Neuronal stem cell (in vitro differentiated cells): ENCODE data around the gene FXN.
"Not testable (repeated sequence)": the region's sequence is repeated elsewhere in the genome, so short reads cannot be mapped to it uniquely, and the experiment has no call there.

Experiments used
- DNase-seq: peaks from one replicate; pipeline ENCODE4 v3.0.0-alpha.2; 2013; ENCODE audit warnings: low spot score
- H2AFZ ChIP-seq: one replicate; pipeline ENCODE4 v1.6.1; 2013; ENCODE audit warnings: mild to moderate bottlenecking, low read length, inconsistent platforms
- H2AK5ac ChIP-seq: 2 replicates; pipeline ENCODE4 v1.6.1; 2013; ENCODE audit warnings: low read depth, mild to moderate bottlenecking, inconsistent platforms, low read length, moderate library complexity, mixed read lengths
- H2BK120ac ChIP-seq: 2 replicates; pipeline ENCODE4 v1.6.1; 2013; ENCODE audit warnings: low read depth, mild to moderate bottlenecking, inconsistent platforms, low read length, moderate library complexity, mixed read lengths
- H2BK12ac ChIP-seq: one replicate; pipeline ENCODE4 v1.6.1; 2013; ENCODE audit warnings: low read length, inconsistent platforms
- H2BK15ac ChIP-seq: 2 replicates; pipeline ENCODE4 v1.6.1; 2013; ENCODE audit warnings: mild to moderate bottlenecking, low read length, inconsistent platforms, mixed read lengths
- H2BK5ac ChIP-seq: one replicate; pipeline ENCODE4 v1.6.1; 2013; ENCODE audit warnings: inconsistent platforms, mild to moderate bottlenecking, low read length, moderate library complexity
- H3K14ac ChIP-seq: one replicate; pipeline ENCODE4 v1.6.1; 2013; ENCODE audit warnings: low read length, inconsistent platforms
- H3K18ac ChIP-seq: 2 replicates; pipeline ENCODE4 v1.6.1; 2013; ENCODE audit warnings: low read length, inconsistent platforms
- H3K23ac ChIP-seq: 2 replicates; pipeline ENCODE4 v1.6.1; 2013; ENCODE audit warnings: low read depth, mild to moderate bottlenecking, mixed read lengths, low read length, inconsistent platforms; ENCODE audit not compliant: poor library complexity
- H3K27ac ChIP-seq: replicated peaks from 3 replicates; pipeline ENCODE4 v1.5.1; 2013; ENCODE audit warnings: low read length, inconsistent platforms
- H3K27me3 ChIP-seq, 3 experiments: 2 replicates each; pipeline ENCODE4 v1.6.1; 2013; ENCODE audit warnings: low read length in 3 of 3, mild to moderate bottlenecking in 2 of 3, inconsistent platforms in 1 of 3, low read depth in 1 of 3, mixed read lengths in 1 of 3, moderate library complexity in 1 of 3; ENCODE audit not compliant: control insufficient read depth in 3 of 3, insufficient read depth in 3 of 3
- H3K36me3 ChIP-seq, 2 donors: replicated peaks in 1 of 2; 2 replicates each; pipeline ENCODE4 v1.6.1; 2013; ENCODE audit warnings: low read length in 2 of 2; ENCODE audit not compliant: control insufficient read depth in 2 of 2, insufficient read depth in 2 of 2
- H3K4ac ChIP-seq: 2 replicates; pipeline ENCODE4 v1.6.1; 2013; ENCODE audit warnings: inconsistent platforms, mild to moderate bottlenecking, low read length, moderate library complexity
- H3K4me1 ChIP-seq, 2 donors: 1 replicate in 1 of 2; 2 replicates in 1 of 2; pipeline ENCODE4 v1.6.1; 2013; ENCODE audit warnings: low read length in 2 of 2, low read depth in 1 of 2; ENCODE audit not compliant: control insufficient read depth in 2 of 2, insufficient read depth in 1 of 2
- H3K4me2 ChIP-seq: one replicate; pipeline ENCODE4 v1.6.1; 2013; ENCODE audit warnings: mild to moderate bottlenecking, low read length, inconsistent platforms; ENCODE audit not compliant: insufficient read depth, poor library complexity, severe bottlenecking
- H3K4me3 ChIP-seq, 2 donors: 2 replicates each; pipeline ENCODE4 v1.5.1; 2013; ENCODE audit warnings: low read length in 2 of 2, mild to moderate bottlenecking in 2 of 2, inconsistent platforms in 1 of 2, moderate library complexity in 1 of 2
- H3K79me1 ChIP-seq: one replicate; pipeline ENCODE4 v1.6.1; 2013; ENCODE audit warnings: low read depth, mild to moderate bottlenecking, inconsistent platforms, low read length, moderate library complexity
- H3K9ac ChIP-seq: one replicate; pipeline ENCODE4 v1.6.1; 2013; ENCODE audit warnings: mild to moderate bottlenecking, low read depth, low read length, inconsistent platforms; ENCODE audit not compliant: poor library complexity
- H3K9me3 ChIP-seq, 2 donors: replicated peaks in 1 of 2; 2 replicates each; pipeline versions ENCODE3 to v1.6.1; 2013; ENCODE audit warnings: low read length in 2 of 2, mild to moderate bottlenecking in 2 of 2, inconsistent platforms in 1 of 2, low read depth in 1 of 2, mixed read lengths in 1 of 2, moderate library complexity in 1 of 2; ENCODE audit not compliant: control insufficient read depth in 2 of 2, insufficient read depth in 1 of 2
- H4K8ac ChIP-seq: one replicate; pipeline ENCODE4 v1.6.1; 2013; ENCODE audit warnings: low read depth, mild to moderate bottlenecking, inconsistent platforms, low read length, moderate library complexity
- H4K91ac ChIP-seq: one replicate; pipeline ENCODE4 v1.6.1; 2013; ENCODE audit warnings: low read length, low read depth, mild to moderate bottlenecking, inconsistent platforms; ENCODE audit not compliant: poor library complexity
- WGBS, 2 donors: extraction: QIAGEN DNeasy Blood & Tissue Kit; methylation state at CpG; one replicate each; pipeline ENCODE4 v1.1.7; 2013; ENCODE audit warnings: missing lambda C conversion rate in 2 of 2, mixed read lengths in 1 of 2; ENCODE audit not compliant: insufficient read length in 2 of 2, insufficient replicate concordance in 1 of 2; ENCODE audit errors: extremely low coverage in 2 of 2; 5-methylcytosine and 5-hydroxymethylcytosine counted together

The FXN gene

DNA sequence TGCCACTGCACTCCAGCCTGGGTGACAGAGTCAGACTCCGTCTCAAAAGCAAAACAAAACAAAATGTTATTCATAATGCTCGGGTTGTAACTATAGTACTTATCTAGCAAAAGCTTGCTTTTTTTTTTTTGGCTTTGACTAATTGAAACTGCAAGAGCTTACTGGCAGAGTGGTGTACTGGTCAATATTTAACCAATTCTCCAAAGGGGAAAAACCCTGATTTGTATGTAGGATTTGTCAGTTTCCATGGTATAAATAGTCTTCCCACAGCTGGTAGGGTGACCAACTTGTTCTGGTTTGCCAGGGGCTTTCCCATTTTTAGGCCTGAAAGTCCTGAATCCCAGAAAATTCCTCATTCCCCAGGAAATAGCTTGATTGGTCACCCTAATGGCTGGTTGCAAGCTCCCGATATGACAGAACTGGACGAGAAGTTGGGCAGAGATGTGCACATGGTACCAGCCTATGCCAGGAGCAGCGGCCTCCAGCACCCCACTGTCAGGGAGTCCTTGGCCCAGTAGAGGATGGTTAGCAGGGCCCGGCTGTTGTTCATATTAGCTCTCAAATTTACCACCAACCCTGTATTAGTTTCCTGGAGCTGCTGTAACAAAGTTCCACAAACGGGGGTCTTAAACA lies 58.0 kb downstream of the FXN start:
- no peaks in the 10 kb centered on the region for H3K9me3 ChIP-seq
- H3K4me3 ChIP-seq: no peak overlapping the region
- H2BK15ac ChIP-seq: no peak overlapping the region
- no peak overlapping the region for H2AFZ ChIP-seq
- H3K36me3 ChIP-seq: no peaks in the 10 kb centered on the region
- H2AK5ac ChIP-seq: no peak overlapping the region
- H2BK12ac ChIP-seq: no peak overlapping the region
- no CpG with 5 or more reads among the region's 7 CpGs for WGBS, 2 donors
- no peak overlapping the region for H2BK120ac ChIP-seq
- no peak overlapping the region for H4K91ac ChIP-seq
- H2BK5ac ChIP-seq: no peak overlapping the region
- H3K4ac ChIP-seq: no peak overlapping the region
- no peak overlapping the region for H3K4me2 ChIP-seq
- H3K14ac ChIP-seq: no peak overlapping the region
- no peak overlapping the region for H3K9ac ChIP-seq
- H3K18ac ChIP-seq: no peak overlapping the region
- H3K27ac ChIP-seq: no peak overlapping the region
- H3K79me1 ChIP-seq: no peaks in the 10 kb centered on the region
- DNase-seq: no peak
- H3K27me3 ChIP-seq: no peaks in the 10 kb centered on the region
- peaks cover 8 to 10% of the 10 kb centered on the region in 2 donors for H3K4me1 ChIP-seq
- H4K8ac ChIP-seq: no peak overlapping the region
- no peak overlapping the region for H3K23ac ChIP-seq

DNA sequence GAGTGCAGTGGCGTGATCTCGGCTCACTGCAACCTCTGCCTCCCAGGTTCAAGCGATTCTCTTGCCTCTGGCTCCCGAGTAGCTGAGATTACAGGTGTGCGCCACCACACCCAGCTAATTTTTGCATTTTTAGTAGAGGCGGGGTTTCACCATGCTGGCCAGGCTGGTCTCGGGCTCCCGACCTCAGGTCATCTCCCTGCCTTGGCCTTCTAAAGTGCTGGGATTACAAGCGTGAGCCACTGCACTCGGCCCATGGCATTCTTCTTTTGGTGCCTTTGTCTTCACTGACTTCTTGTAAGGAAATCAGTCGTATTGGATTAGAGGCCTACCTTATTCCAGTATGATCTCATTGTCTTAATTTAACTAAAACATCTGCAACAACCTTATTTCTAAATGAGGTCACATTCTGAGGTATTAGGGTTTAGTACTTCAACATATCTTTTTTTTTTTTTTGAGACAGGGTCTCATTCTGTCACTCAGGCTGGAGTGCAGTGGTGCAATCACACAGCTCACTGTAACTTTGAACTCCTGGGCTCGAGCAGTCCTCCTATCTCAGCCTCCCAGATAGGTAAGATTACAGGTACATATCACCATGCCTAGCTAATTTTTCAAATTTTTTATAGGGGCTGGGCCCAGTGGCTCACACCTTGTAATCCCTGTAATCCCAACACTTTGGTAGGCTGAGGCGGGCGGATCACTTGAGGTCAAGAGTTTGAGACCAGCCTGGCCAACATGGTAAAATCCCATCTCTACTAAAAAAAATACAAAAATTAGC lies 59.0 kb downstream of the FXN start:
- H3K79me1 ChIP-seq: not testable (repeated sequence)

DNA sequence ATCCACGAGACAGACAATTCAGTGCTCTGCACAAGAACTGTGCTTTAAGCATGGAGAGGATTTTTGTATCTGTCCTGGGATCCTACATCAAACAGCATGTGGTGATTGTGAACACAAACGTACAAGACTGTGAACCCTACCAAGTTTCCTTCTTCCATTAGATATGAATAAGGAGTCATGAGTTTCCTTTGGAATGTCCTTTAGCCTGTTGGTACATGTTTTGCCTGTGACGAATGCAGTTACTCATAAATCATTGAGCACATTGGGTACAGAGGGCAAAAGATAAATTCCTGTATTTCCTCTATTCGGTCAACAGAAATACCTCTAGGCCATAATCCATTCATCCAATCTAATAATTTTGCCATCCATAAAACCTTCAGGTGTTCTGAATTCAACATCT lies 61.5 kb downstream of the FXN start:
- no peak overlapping the region for H2AFZ ChIP-seq
- no peaks in the 10 kb centered on the region for H3K36me3 ChIP-seq
- no peak for DNase-seq
- no peak overlapping the region for H4K8ac ChIP-seq
- H2BK12ac ChIP-seq: no peak overlapping the region
- no peak overlapping the region for H4K91ac ChIP-seq
- H3K4me1 ChIP-seq: peaks cover 0 to 3% of the 10 kb centered on the region in 2 donors
- no peak overlapping the region for H3K27ac ChIP-seq
- no peak overlapping the region for H2BK120ac ChIP-seq
- no peak overlapping the region for H3K9ac ChIP-seq
- H3K4me3 ChIP-seq: no peak overlapping the region
- H2AK5ac ChIP-seq: no peak overlapping the region
- WGBS, 2 donors: no CpG with 5 or more reads among the region's 4 CpGs
- no peak overlapping the region for H3K23ac ChIP-seq
- H3K79me1 ChIP-seq: no peaks in the 10 kb centered on the region
- H3K18ac ChIP-seq: no peak overlapping the region
- H3K9me3 ChIP-seq: no peaks in the 10 kb centered on the region
- no peak overlapping the region for H3K4me2 ChIP-seq
- no peak overlapping the region for H2BK15ac ChIP-seq
- no peaks in the 10 kb centered on the region for H3K27me3 ChIP-seq
- H3K14ac ChIP-seq: no peak overlapping the region
- H3K4ac ChIP-seq: no peak overlapping the region
- H2BK5ac ChIP-seq: no peak overlapping the region

More for the DNA sequence above, 59.0 kb downstream of the FXN start:
- H3K27me3 ChIP-seq, H3K4ac ChIP-seq, H3K27ac ChIP-seq, H3K4me1 ChIP-seq, H3K9ac ChIP-seq, H2AFZ ChIP-seq, H3K9me3 ChIP-seq, H4K91ac ChIP-seq, H2BK5ac ChIP-seq, H3K36me3 ChIP-seq, H2AK5ac ChIP-seq, H3K23ac ChIP-seq, H2BK12ac ChIP-seq, H4K8ac ChIP-seq, H3K4me3 ChIP-seq, H2BK15ac ChIP-seq, H2BK120ac ChIP-seq, DNase-seq, H3K18ac ChIP-seq, H3K4me2 ChIP-seq, H3K14ac ChIP-seq: not testable (repeated sequence)
- WGBS, 2 donors: no CpG with 5 or more reads among the region's 14 CpGs

DNA sequence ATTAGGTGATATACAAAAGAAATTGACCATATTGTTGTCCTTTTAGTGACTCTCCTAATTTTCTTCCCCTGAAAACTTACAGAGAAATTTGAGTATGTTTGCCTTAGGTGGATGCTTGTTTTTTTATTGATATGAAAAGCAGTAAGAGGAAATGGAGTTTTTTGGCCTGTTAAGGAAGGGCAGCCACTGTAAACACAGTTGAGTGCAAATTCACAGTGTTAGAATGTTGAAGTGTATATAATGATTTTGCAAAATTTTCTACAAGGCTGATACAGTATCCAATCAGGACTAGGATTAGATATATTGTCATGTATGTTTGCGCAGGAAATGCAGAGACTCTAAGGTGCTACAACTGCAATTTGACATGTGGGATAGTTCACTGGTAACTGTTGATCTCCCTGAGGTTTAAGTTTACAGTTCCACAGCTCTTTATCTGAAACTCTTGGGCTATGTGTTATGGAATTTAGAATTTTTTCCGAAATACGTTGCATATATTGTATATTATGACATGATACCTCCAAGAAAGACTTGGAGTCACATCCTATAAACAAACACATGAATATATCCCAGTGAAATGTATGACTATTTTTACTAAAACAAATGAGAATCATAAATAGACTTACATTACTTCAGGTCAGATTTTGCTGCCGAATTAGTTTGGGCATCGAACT lies 62.5 kb downstream of the FXN start:
- H3K9ac ChIP-seq: no peak overlapping the region
- H2AK5ac ChIP-seq: no peak overlapping the region
- no peaks in the 10 kb centered on the region for H3K9me3 ChIP-seq
- H2AFZ ChIP-seq: no peak overlapping the region
- no peak overlapping the region for H3K18ac ChIP-seq
- no peak overlapping the region for H3K4me3 ChIP-seq
- H3K4ac ChIP-seq: no peak overlapping the region
- H2BK120ac ChIP-seq: no peak overlapping the region
- WGBS, 2 donors: no CpG with 5 or more reads among the region's 5 CpGs
- no peak overlapping the region for H4K8ac ChIP-seq
- no peak overlapping the region for H4K91ac ChIP-seq
- no peak overlapping the region for H3K4me2 ChIP-seq
- no peaks in the 10 kb centered on the region for H3K27me3 ChIP-seq
- H3K23ac ChIP-seq: no peak overlapping the region
- no peak overlapping the region for H3K27ac ChIP-seq
- peaks cover 0 to 3% of the 10 kb centered on the region in 2 donors for H3K4me1 ChIP-seq
- no peak overlapping the region for H2BK5ac ChIP-seq
- H3K79me1 ChIP-seq: no peaks in the 10 kb centered on the region
- DNase-seq: no peak
- H2BK15ac ChIP-seq: no peak overlapping the region
- no peak overlapping the region for H3K14ac ChIP-seq
- no peaks in the 10 kb centered on the region for H3K36me3 ChIP-seq
- H2BK12ac ChIP-seq: no peak overlapping the region
